ENCODE results near the gene USP31.

- TF ChIP-seq ZNF138 (CRISPR knock-in tag; conservative IDR thresholded peaks at IDR 0.05) (no peak), CBFB (CRISPR knock-in tag; IDR thresholded peaks at IDR 0.05; ENCODE audit: low read depth) (no peak), IRF1 (CRISPR knock-in tag; IDR thresholded peaks at IDR 0.05) (no peak), CTCF (IDR thresholded peaks at IDR 0.05) (no peak), SP1 (CRISPR knock-in tag; conservative IDR thresholded peaks at IDR 0.05) (no peak), ZBTB43 (CRISPR knock-in tag; IDR thresholded peaks at IDR 0.05) (no peak), CREB1 (CRISPR knock-in tag; IDR thresholded peaks at IDR 0.05) (no peak), JAZF1 (CRISPR knock-in tag; IDR thresholded peaks at IDR 0.05) (no peak), FOXK1 (CRISPR knock-in tag; IDR thresholded peaks at IDR 0.05) (no peak), ELF4 (CRISPR knock-in tag; IDR thresholded peaks at IDR 0.05; ENCODE audit: low read depth) (no peak), ZNF317 (CRISPR knock-in tag; IDR thresholded peaks at IDR 0.05; ENCODE audit: borderline replicate concordance, low read depth) (no peak), E2F4 (CRISPR knock-in tag; IDR thresholded peaks at IDR 0.05; ENCODE audit: borderline replicate concordance, low read depth) (no peak), ESRRA (CRISPR knock-in tag; IDR thresholded peaks at IDR 0.05; ENCODE audit: borderline replicate concordance) (no peak)
These were observed 24.9 kb downstream of the USP31 start for GRCh38 chr16:23124315-23124714.

All from WTC11 (cell line).